A673 (cell line): Measurements from ENCODE around the gene DVL1. TPM values are rescaled to one million over a fixed set of nuclear protein-coding genes. Genes with fewer than 3 reads are reported as not detected.

Experiments used
- BruUV-seq: library from RNA; stranded (reverse); fragments of 400-500 nt; replicated peaks from 2 replicates; lab custom pipeline; 2021; lab: Mats Ljungman, UMichigan
- CTCF ChIA-PET: fragments of 300-600 bp; sonication (Branson Sonifier 250); formaldehyde crosslinking; loops from one replicate; lab custom pipeline; 2022; ENCODE audit warnings: antibody characterized with exemption; lab: Charles Lee
- POLR2A ChIA-PET: fragments of 300-600 bp; sonication (Branson Sonifier 250); formaldehyde crosslinking; loops from one replicate; lab custom pipeline; 2022; ENCODE audit warnings: antibody characterized with exemption; ENCODE audit not compliant: low non-redundant PET; lab: Charles Lee
- DNase-seq: peaks from one replicate; pipeline ENCODE4 v3.0.0-alpha.2; 2015; ENCODE audit warnings: low spot score
- H3K27ac ChIP-seq: fragments of 200-600 bp; sonication (generic); 2 replicates; pipeline ENCODE4 v1.5.1; 2016; ENCODE audit warnings: mixed run types, low read depth, mild to moderate bottlenecking, mixed read lengths, antibody characterized with exemption, low read length; ENCODE audit not compliant: poor library complexity, severe bottlenecking
- H3K27me3 ChIP-seq: fragments of 200-600 bp; sonication (generic); replicated peaks from 2 replicates; pipeline ENCODE4 v1.6.1; 2017; ENCODE audit warnings: mixed run types, low read depth, mild to moderate bottlenecking, mixed read lengths, antibody characterized with exemption, low read length; ENCODE audit not compliant: insufficient read depth, poor library complexity
- H3K36me3 ChIP-seq: fragments of 200-600 bp; sonication (generic); 2 replicates; pipeline ENCODE4 v1.6.1; 2016; ENCODE audit warnings: mixed run types, mild to moderate bottlenecking, mixed read lengths, antibody characterized with exemption, low read length; ENCODE audit not compliant: insufficient read depth, poor library complexity, severe bottlenecking
- H3K4me1 ChIP-seq: fragments of 200-600 bp; sonication (generic); 2 replicates; pipeline ENCODE4 v1.6.1; 2017; ENCODE audit warnings: mixed run types, mild to moderate bottlenecking, mixed read lengths, antibody characterized with exemption, low read length; ENCODE audit not compliant: insufficient read depth, poor library complexity, severe bottlenecking
- H3K4me3 ChIP-seq: fragments of 200-600 bp; sonication (generic); 2 replicates; pipeline ENCODE4 v1.5.1; 2016; ENCODE audit warnings: low read depth, mixed run types, mild to moderate bottlenecking, mixed read lengths, low read length; ENCODE audit not compliant: poor library complexity, severe bottlenecking
- H3K9me3 ChIP-seq: fragments of 200-600 bp; sonication (generic); 2 replicates; pipeline ENCODE4 v1.6.1; 2016; ENCODE audit warnings: mixed run types, low read depth, mild to moderate bottlenecking, mixed read lengths, antibody characterized with exemption, low read length; ENCODE audit not compliant: poor library complexity, severe bottlenecking
- EZH2 ChIP-seq: fragments of 200-600 bp; sonication (generic); IDR thresholded peaks from 2 replicates; pipeline ENCODE4 v1.6.1; 2017; ENCODE audit warnings: borderline replicate concordance, low read depth, mild to moderate bottlenecking, mixed read lengths, antibody characterized with exemption, low read length; ENCODE audit not compliant: poor library complexity, severe bottlenecking
- intact Hi-C: fragments of 100-400 bp; cut with micrococcal nuclease; formaldehyde crosslinking; loops from one replicate; pipeline ENCODE4 v1.10.0; 2022; ENCODE audit not compliant: unreplicated experiment
- total RNA-seq: library from RNA; stranded (reverse); gene quantifications from 2 replicates; pipeline ENCODE4 v1.2.3, GENCODE V29; 2021
- TF ChIP-seq, protein P1 (sequence below): fragments of 300-800, 200-600 bp; sonication (generic); conservative IDR thresholded peaks from 2 replicates; pipeline ENCODE4 v1.5.1; 2017; ENCODE audit warnings: low read depth, mild to moderate bottlenecking, antibody characterized with exemption, low read length, moderate library complexity, mixed read lengths

Gene DVL1
- total RNA-seq, 1 experiment from 2014 or later: 48.0 TPM

DNA sequence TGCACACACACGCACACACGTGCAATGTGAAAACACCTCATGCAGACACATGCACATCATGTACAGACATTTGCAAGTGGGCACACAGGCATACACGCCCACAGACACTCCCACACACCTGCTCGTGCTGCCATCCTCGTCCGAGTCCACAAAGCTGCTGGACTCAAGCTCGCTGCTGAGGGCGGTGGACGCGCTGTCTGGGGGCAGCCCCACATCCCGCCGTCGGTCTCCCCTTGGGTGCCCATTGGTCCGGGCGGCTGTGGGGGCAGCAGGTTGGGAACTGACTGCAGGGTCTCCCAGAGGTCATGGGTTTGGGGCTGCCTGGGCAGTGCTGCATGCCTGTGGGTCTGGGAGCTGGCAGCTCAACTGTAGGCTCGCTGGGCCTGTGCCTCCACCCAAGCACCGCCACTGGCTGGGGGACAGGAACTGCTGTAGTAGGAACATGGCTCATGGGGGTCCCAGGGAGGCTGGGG is 7.6 kb downstream of the DVL1 start:
- no peak overlapping the region for H3K27ac ChIP-seq
- BruUV-seq: no TSS peak
- no peaks in the 10 kb centered on the region for H3K27me3 ChIP-seq
- intact Hi-C loops: no loop called here
- ChIA-PET POLR2A (no interaction called here), CTCF (no interaction called here)
- TF ChIP-seq EZH2: no peak
- TF ChIP-seq, protein P1, sequence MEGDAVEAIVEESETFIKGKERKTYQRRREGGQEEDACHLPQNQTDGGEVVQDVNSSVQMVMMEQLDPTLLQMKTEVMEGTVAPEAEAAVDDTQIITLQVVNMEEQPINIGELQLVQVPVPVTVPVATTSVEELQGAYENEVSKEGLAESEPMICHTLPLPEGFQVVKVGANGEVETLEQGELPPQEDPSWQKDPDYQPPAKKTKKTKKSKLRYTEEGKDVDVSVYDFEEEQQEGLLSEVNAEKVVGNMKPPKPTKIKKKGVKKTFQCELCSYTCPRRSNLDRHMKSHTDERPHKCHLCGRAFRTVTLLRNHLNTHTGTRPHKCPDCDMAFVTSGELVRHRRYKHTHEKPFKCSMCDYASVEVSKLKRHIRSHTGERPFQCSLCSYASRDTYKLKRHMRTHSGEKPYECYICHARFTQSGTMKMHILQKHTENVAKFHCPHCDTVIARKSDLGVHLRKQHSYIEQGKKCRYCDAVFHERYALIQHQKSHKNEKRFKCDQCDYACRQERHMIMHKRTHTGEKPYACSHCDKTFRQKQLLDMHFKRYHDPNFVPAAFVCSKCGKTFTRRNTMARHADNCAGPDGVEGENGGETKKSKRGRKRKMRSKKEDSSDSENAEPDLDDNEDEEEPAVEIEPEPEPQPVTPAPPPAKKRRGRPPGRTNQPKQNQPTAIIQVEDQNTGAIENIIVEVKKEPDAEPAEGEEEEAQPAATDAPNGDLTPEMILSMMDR: no peak
- peaks cover 9% of the 10 kb centered on the region for H3K36me3 ChIP-seq
- DNase-seq: no peak
- H3K4me3 ChIP-seq: no peak overlapping the region
- no peaks in the 10 kb centered on the region for H3K4me1 ChIP-seq
- H3K9me3 ChIP-seq: no peaks in the 10 kb centered on the region

DNA sequence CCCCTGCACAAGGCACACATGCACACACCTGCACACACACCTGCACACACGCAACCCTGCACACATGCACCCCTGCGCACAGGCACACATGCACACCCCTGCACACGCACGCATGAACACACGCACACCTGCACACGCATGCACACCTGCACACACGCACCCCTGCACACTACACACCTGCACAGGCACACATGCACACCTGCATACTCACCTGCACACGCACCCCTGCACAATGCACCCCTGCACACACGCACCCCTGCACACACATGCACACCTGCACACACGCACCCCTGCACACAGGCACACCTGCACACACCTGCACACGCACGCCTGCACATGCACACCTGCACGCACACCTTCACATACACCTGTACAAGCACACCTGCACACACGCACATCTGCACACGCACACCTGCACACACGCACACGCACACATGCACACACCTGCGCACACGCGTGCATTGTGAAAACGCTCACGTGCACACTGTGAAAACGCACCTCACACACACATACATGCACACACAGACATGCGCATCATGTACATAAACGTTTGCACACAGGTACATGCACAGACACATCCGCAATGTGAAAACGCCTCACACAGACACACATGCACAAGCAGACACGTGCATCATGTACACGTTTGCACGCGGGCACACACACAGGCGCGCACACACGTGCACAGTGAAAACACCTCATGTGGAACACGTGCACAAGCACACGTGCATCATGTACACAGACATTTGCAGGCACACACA is 8.2 kb downstream of the DVL1 start:
- no TSS peak for BruUV-seq
- TF ChIP-seq EZH2: no peak
- TF ChIP-seq, protein P1: no peak
- no peak for DNase-seq
- CTCF ChIA-PET: no interaction called here
- no peak overlapping the region for H3K27ac ChIP-seq
- H3K4me1 ChIP-seq: no peaks in the 10 kb centered on the region
- peaks cover 9% of the 10 kb centered on the region for H3K36me3 ChIP-seq
- intact Hi-C loops: no loop called here
- H3K9me3 ChIP-seq: no peaks in the 10 kb centered on the region
- POLR2A ChIA-PET: no interaction called here
- H3K27me3 ChIP-seq: no peaks in the 10 kb centered on the region
- H3K4me3 ChIP-seq: no peak overlapping the region

DNA sequence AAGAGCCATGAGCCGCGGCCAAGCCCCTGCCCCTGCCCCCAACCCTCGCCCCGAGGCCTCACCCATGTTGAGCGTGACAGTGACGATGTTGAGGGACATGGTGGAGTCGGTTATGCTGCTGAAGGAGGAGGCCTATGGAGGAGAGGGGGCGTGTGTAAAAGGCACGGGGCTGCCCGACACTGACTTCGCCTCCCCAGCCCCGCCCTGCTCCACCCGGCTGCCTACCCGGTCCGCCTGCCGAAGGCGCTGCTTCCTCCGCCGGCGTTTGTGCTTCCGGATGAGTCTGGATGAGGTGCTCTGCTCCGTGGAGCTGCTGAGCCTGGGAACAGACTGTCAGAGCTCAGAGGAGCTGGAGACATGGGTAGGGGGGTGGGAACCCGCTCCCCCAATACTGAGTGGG is 9.0 kb downstream of the DVL1 start:
- intact Hi-C loops: no loop called here
- Histone ChIP-seq H3K27me3 (no peaks in the 10 kb centered on the region), H3K4me1 (no peaks in the 10 kb centered on the region), H3K9me3 (no peaks in the 10 kb centered on the region), H3K4me3 (no peak overlapping the region), H3K27ac (no peak overlapping the region), H3K36me3 (peaks cover 9% of the 10 kb centered on the region)
- ChIA-PET POLR2A (no interaction called here), CTCF (no interaction called here)
- no TSS peak for BruUV-seq
- no peak for TF ChIP-seq EZH2
- TF ChIP-seq, protein P1: no peak
- no peak for DNase-seq
